GM18861 (cell line): ENCODE results near the gene AMDHD2.
"Not testable (repeated sequence)": the region's sequence is repeated elsewhere in the genome, so short reads cannot be mapped to it uniquely, and the experiment has no call there.

ENCODE experiments used
- ATAC-seq: cut with Tn5 transposase; IDR thresholded peaks from one replicate; pipeline ENCODE4 v1.9.1; 2021; ENCODE audit not compliant: unreplicated experiment

AMDHD2 gene, protein sequence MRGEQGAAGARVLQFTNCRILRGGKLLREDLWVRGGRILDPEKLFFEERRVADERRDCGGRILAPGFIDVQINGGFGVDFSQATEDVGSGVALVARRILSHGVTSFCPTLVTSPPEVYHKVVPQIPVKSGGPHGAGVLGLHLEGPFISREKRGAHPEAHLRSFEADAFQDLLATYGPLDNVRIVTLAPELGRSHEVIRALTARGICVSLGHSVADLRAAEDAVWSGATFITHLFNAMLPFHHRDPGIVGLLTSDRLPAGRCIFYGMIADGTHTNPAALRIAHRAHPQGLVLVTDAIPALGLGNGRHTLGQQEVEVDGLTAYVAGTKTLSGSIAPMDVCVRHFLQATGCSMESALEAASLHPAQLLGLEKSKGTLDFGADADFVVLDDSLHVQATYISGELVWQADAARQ

DNA sequence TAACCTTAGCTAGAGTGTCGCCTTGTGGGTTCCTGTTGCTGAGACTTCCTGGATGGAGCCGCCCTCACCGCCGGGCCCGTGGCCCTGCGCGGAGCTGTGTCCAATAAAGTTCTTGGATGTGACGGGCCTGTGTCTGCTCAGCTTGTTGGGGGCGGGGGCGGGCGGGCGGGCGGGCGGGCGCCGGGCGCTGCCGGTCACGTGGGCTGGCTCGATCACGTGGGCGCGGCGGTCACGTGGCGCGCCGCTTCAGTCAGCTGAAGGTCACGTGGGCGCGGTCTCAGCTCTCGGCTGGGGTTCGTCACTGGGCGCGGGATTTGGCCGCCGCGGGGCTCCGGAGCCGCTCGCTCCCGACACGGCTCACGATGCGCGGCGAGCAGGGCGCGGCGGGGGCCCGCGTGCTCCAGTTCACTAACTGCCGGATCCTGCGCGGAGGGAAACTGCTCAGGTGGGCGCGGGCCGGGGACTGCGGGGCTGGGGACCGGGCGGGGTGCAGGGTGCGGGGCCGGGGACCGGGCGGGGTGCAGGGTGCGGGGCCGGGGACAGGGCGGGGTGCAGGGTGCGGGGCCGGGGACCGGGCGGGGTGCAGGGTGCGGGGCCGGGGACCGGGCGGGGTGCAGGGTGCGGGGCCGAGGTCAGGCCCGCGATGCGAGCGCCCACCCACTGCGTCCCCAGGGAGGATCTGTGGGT lies at the start of gene AMDHD2:
AMDHD2 (plus strand) TSS at position 275 of the 687 bp plus-strand sequence; CDS start at position 363, 88 bp downstream.
- ATAC-seq: no peak

DNA sequence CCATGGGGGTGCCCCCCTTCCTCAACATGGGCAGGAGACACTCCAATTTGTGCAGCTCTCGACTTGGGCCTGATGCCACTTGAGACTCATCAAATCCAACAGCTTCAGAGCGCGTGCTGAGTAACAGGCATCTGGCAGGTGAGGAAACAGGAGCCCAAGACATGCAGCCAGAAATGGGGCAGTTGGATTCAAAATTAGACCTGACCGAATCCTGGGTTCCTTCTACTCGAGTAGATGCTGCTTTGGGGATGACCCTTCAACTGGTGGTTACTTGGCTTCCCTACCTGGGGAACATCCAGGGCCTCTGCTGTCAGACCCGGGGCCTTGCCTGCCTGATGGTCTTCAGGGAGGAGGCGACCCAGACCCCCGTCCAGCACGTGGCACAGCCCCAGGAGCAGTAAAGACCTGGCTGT lies 49.6 kb upstream of the AMDHD2 start:
- ATAC-seq: no peak

DNA sequence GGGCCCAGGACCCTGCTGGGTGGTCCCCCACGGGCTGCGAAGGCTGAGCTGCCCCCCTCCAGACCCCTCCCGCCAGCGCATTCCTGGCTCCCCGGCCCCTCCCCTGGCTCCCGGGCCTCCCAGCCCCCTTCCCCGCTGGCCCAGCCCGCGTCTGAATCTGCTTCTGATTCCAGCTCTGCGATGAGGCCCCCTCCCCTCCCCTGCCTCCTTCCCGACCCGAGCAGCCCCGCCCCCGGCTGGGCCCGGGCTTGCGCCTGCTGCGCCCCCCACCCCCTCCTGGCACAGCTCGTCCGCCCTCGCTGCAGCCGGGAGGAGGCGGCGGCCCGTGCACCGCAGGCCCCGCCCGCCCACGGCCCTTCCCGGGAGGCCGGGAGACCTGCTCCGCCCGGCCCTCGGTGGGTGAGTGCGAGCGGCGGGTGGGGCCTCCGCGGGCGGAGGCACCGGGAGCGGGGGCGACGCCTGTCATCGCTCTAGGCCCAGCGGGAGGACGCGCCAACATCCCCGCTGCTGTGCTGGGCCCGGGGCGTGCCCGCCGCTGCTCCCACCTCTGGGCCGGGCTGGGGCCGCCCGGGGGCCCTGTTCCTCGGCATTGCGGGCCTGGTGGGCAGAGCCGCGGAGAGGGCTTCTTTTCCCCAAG lies 49.0 kb upstream of the AMDHD2 start, which contains the start of gene NTN3:
NTN3 (plus strand) TSS at position 282 of the 637 bp plus-strand sequence. CDS start 405 bp downstream, outside the sequence.
- no peak for ATAC-seq

DNA sequence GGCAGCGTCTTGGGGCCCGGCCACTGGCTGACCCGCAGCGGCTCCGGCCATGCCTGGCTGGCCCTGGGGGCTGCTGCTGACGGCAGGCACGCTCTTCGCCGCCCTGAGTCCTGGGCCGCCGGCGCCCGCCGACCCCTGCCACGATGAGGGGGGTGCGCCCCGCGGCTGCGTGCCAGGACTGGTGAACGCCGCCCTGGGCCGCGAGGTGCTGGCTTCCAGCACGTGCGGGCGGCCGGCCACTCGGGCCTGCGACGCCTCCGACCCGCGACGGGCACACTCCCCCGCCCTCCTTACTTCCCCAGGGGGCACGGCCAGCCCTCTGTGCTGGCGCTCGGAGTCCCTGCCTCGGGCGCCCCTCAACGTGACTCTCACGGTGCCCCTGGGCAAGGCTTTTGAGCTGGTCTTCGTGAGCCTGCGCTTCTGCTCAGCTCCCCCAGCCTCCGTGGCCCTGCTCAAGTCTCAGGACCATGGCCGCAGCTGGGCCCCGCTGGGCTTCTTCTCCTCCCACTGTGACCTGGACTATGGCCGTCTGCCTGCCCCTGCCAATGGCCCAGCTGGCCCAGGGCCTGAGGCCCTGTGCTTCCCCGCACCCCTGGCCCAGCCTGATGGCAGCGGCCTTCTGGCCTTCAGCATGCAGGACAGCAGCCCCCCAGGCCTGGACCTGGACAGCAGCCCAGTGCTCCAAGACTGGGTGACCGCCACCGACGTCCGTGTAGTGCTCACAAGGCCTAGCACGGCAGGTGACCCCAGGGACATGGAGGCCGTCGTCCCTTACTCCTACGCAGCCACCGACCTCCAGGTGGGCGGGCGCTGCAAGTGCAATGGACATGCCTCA lies 48.3 kb upstream of the AMDHD2 start:
- no peak for ATAC-seq

DNA sequence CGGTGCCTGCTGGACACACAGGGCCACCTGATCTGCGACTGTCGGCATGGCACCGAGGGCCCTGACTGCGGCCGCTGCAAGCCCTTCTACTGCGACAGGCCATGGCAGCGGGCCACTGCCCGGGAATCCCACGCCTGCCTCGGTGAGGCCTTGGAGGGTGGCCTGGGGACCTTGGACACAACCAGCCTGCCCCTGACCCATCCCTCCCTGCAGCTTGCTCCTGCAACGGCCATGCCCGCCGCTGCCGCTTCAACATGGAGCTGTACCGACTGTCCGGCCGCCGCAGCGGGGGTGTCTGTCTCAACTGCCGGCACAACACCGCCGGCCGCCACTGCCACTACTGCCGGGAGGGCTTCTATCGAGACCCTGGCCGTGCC lies 47.7 kb upstream of the AMDHD2 start:
- ATAC-seq: no peak

DNA sequence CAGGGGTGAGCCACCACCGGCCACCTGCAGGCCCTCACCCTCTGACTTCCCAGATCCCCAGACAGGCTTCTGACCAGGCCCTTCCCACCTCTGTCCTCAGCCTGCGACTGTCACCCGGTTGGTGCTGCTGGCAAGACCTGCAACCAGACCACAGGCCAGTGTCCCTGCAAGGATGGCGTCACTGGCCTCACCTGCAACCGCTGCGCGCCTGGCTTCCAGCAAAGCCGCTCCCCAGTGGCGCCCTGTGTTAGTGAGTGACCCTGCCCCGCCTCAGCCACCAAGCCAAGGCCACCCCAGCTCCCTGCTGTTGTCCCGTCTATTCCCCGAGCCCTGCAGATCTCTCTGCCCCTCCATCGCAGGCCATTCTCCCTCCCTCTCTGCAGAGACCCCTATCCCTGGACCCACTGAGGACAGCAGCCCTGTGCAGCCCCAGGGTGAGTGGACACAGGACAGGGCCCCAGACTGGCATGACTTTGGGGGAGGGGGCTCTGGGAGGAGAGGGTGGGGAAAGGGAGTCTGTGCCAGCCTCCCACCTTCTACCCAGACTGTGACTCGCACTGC lies 47.2 kb upstream of the AMDHD2 start:
- no peak for ATAC-seq

DNA sequence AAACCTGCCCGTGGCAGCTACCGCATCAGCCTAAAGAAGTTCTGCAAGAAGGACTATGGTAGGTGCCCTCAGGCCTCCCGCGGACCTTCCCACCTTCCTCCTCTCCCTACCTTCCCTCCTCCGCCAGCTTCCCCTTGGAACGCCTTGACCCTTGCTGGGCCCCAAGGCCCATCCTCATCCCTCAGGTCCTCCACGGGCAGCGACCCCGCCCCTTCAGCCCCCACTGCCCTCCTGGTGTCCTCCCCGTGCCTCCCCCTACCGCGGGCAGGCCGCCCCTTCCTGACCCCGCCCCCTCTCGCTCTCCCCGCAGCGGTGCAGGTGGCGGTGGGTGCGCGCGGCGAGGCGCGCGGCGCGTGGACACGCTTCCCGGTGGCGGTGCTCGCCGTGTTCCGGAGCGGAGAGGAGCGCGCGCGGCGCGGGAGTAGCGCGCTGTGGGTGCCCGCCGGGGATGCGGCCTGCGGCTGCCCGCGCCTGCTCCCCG lies 46.7 kb upstream of the AMDHD2 start:
- no peak for ATAC-seq

DNA sequence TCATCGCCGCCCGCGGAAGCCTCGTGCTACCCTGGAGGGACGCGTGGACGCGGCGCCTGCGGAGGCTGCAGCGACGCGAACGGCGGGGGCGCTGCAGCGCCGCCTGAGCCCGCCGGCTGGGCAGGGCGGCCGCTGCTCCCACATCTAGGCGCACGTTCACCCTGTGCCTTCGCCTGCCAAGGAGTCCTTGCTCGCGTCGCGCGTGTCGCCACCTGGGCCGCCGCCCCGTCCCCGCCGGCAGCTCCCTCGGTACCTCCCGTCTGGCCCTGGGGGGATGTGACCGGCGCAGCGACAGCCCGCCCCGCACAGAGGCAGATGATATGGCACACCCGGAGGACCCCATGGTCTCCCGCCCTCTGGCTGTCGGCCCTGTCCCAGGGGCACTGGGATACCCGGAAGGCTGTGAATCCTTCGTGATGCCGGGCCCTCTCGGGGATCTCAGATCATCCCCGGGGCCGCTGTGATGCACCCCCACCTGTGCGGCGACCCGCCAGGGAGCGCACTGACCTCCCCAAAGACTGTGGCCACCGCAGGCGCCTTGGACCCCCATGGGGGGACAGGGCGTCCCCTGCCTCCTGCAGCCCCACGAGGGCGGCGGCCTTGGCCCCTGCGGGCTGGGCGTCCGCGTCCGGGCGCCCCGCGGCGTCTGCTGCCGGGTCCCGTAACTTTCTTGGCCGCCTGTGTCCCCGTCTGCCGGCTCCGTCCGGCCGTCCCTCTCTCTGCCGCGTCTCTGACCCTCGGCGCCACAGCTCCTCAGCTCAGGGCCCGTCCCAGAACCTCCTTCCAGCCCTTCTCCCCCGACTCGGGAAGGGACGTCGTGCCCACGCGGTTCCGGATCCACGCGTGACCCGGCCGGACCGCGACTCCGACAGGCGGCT lies 45.9 kb upstream of the AMDHD2 start:
- ATAC-seq: no peak

DNA sequence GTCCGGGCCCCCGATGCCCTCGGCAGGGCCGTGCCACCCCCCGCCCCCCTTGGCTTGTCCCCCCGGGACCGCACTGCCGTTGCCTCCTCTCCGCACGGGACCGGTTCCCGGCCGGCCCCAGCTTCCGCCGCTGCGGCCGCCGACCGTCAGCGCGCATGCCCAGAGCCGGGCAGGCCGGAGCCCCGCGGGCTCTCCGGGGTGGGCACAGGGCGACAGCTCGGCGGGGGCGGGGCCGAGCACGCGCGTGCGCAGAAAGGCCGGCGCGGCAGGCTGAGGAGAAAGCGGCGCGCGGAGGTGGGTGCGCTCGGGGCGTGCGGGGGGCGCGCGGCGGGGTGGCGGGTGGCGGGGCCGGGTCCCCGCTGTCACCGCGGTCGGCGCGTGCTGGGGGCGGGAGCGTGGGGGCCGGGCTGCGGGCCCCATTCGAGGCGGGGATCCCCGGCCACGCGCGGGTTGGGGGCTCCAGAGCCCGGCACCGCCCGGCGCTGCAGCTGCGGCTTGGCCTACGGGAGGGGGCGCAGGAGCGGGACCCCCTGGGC lies 45.2 kb upstream of the AMDHD2 start, which contains the start of gene TBC1D24:
TBC1D24 (plus strand) TSS at position 251 of the 536 bp plus-strand sequence. CDS start 21,022 bp downstream, outside the sequence.
- peak; percentile 35 for ATAC-seq

DNA sequence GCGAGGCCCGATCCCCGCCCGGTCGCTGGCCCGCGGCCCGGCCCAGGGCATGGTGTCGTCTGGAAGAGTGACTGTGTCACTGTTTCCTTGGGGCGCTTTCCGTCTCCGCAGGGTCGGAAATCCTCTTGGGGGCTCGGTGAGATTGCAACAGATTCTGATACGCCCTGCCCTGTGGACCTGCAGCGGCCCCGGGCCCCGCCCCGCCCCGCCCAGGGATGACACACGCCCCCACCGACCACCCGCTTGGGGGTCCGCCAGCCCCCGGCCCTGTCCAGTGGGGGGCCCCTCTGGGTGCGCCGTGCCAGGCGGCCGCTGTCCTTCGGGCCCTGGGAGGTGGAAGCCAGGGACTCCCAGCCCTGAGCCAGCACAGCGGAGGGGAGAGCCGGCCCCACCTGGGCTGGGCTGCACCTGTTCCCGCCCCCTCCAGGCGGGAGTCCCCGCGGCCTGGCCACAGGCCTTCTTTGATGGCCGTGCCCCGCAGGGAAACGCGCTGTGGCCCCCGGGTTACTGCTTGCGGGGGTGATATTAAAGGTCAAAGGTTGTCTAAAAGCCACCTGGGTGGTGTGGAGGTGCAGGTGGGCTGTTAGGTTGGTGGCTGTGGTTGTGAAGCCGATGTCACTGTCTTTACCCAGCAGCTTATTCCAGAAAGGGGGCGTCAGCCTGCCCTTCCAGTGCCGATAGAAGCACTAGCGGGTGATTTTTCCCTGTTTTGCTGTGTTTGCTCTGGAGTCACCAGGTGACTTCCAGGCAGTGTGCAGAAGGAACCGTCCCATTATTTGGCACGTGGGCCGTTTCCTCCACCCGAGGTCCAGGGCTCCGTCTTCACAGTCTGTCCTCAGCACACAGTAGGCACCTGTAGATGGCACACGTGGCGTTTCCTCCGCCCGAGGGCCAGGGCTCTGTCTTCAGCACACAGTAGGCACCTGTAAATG lies 44.5 kb upstream of the AMDHD2 start:
- ATAC-seq: no peak

DNA sequence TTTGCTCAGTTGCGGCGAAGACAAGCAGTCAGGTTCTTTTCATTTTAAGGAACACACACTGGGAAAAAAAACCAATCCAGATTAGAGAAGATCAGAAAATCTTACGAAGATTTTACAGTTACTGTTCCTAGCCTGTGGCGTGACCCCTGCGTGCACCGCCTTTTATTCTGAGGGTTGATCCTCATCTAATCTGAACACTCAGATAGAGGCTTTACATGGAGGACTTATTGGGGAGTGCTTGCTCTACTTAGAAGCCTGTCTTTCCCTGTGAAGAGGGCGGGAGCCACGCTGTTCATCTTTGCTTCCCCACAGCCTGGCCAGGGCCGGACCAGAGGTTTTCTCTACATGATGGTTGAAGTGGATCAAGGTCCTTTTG lies 43.8 kb upstream of the AMDHD2 start:
- no peak for ATAC-seq

DNA sequence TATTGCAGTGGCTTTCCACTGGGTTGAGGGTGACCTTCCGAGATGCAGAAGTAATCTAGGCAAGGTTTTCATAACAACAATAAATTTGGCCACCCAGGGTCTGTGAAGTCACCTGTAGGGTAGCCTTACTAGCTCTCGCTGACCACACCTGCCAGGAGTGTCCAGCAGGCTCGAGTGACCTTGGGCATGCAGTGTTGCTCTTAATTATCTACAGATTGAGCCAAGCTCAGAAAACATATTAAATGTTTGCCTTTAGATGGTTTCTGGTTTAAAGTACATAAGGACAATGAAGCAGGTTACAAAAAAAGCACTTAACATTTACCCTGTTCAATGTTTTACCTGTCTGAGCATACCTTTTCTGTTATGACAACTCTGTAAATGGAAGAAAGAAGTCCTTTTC lies 43.4 kb upstream of the AMDHD2 start:
- no peak for ATAC-seq

DNA sequence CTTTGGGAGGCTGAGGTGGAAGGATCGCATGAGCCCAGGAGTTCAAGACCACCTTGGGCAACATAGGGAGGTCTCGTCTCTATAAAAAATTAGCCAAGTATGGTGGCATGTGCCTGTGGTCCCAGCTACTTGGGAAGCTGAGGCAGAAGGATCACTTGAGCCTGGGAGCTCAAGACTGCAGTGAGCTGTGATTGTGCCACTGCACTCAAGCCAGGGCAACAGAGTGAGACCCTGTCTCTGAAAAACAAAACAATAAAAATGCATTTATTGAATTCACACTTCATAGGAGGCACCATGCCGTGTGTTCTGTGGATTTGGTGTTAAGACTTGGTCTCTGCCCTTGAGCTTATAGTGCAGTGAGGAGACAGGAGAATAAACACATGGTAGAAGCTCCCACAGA lies 42.8 kb upstream of the AMDHD2 start:
- ATAC-seq: no peak

DNA sequence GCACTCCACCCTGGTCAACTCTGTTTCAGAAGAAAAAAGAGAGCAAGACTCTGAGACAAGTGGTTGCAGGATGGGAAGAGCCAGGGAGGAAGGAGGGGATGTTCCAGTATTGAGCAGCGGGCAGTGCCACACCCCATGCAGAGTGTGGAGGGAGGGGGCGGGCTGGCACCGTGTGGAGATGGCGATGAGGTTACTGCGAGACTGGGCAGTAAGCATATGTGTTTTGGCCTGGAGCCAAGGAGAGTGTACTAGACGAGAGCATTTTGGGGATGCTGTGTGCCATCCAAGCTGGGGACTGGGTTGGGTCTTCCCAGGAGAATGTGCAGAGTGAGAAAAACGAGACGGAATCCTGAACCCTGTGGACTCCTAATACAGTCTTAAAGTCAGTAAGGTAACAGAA lies 41.9 kb upstream of the AMDHD2 start:
- no peak for ATAC-seq

DNA sequence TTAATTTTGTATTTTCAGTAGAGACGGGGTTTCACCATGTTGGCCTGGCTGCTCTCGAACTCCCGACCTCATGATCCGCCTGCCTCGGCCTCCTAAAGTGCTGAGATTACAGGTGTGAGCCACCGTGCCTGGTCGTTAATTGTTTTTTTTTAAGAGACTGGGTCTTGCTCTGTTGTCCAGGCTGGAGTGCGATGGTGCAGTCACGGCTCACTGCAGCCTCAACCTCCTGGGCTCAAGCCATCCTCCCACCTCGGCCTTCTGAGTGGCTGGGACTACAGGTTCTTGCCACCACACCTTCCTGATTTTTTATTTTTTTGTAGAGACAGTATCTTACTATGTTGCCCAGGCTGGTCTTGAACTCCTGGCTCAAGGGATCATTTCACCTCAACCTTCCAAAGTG lies 40.2 kb upstream of the AMDHD2 start:
- not testable (repeated sequence) for ATAC-seq

DNA sequence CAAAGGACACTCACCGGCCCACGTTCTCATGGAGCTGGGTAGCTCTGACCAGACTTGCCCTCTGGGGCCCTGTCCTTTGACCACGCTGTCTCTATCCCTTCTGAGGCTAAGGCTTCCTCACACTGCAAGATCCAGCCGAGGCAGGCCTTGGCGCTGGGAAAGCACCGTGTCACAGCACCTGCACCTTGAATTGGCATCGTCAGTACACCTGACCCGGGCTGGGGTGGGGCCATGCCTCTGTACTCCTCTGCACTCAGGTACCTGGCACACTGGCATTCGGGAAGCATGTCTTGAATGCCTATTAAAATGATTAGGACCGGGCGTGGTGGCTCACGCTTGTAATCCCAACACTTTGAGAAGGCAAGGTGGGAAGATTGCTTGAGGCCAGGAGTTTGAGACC lies 39.2 kb upstream of the AMDHD2 start:
- ATAC-seq: no peak

DNA sequence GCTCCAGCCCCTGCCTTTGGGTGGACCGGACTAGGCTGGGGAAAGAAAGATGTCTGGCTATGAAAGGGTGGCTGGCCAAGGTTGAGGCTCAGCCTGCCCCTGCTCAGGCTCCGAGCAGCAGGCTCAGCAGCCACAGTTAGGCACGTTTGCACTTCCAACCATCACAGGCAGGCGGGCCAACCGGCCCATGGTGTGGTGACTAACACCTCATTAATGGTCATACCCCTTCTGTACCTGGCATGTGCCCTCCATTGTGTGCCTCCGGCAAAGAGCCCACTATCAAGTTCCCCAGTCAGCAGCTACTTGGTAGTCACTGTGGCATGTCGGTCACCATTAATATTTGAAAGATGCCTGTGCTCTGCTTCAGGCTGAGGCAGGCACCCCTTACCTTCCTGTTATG lies 38.5 kb upstream of the AMDHD2 start:
- no peak for ATAC-seq

DNA sequence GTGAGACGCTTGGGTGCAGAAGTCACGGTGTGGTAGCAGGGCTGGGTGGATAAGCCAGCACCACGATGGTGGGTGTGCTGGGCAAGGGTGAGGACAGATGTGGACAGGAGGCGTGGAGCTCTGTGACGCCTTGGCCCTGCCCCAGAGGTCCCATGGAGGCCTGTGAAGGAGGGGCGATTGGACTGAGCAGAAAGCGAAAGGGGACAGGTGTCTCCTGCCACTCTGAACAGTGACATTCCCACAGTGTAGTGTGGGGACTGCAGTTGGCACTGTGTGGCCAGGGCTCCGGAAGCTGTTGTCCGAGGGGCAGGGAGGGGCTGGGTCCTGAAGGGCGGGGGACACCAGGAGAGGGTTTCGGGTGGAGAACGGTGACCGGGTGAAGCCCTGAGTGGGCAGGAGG lies 37.9 kb upstream of the AMDHD2 start:
- ATAC-seq: no peak
